GF-D8 (cell line): ENCODE data around the gene NPFF.
"Not testable (repeated sequence)": the region's sequence is repeated elsewhere in the genome, so short reads cannot be mapped to it uniquely, and the experiment has no call there.

Experiments
- DNase-seq: peaks from one replicate; lab custom pipeline; 2025; lab: John Stamatoyannopoulos, UW

Gene NPFF, protein sequence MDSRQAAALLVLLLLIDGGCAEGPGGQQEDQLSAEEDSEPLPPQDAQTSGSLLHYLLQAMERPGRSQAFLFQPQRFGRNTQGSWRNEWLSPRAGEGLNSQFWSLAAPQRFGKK

DNA sequence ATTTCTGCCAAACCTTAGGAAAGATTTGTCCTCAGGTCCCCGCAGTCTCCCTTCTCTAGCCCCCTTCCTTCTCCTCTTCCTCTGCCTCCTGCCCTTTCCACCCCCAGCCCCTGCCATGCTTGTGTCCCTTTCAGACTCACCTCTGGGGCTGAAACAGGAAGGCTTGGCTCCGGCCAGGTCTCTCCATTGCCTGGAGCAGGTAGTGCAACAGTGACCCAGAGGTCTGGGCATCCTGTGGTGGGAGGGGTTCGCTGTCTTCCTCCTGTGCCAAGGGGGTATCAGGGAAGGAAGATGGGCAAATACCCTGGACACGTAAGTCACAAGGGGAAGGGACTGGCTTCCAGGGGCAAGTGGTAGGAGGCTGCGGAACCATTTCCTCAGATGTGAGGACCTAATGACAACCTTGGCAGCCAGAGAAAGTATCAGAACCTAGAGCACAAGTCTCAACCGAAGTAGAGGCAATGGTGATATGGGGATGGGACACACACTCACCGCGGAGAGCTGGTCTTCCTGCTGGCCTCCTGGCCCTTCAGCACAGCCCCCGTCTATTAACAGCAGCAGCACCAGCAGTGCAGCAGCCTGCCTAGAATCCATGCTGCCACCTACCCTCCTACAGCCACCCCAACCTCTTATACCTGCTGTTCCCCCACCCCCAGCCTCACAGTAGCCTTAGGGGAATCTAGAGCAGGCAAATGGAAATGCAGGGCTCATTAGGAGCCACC lies at the start of gene NPFF:
Gene NPFF, minus strand, starts transcription at position 604 of the 722 bp plus-strand sequence. Its CDS starts 10 bp downstream, at position 594.
- no peak for DNase-seq

DNA sequence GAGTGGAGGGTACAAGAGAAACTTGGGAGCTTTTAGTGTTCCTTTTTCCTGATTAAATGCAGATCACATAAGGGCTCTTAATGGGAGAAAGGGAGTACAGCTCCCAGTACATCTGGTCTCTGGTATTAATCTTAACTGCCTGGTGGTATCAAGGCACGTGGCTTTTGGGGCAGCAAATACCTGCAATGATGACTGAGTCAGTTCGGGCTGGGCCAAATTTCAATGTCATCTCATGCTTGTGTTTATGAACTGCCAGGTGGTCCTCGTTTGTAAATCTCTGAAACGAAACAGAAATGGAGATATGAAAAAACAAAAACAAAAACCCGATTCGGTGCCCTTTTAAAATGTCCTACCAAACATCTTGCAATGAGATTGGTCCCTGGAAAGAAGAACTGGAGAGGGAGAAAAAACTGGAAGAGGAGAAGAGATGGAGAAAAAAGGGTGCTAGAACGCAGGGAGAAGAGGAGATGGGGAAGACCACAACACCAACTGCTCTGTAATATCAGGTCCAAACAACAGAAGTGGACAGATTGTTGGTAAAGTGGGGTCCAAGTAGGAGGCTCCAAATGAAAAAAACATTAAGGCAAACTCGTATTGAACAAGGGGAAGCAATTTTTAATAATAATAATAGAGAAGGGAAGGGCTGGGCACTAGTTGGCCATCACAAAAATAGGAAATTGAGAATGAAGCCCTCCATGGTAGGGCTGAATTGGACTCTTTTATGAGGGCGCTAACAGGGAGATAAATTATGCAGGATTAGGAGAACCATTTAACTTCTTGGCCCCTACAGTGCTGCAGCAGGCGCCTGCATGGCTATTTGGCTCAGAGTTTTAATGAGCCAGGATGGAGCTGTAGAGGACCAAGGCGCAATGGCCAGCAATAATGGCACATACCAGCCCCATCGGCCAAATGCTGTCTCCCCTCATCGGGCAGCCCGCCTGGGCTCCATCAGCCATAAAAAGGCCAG lies 45.4 kb upstream of the NPFF start:
- DNase-seq: no peak

DNA sequence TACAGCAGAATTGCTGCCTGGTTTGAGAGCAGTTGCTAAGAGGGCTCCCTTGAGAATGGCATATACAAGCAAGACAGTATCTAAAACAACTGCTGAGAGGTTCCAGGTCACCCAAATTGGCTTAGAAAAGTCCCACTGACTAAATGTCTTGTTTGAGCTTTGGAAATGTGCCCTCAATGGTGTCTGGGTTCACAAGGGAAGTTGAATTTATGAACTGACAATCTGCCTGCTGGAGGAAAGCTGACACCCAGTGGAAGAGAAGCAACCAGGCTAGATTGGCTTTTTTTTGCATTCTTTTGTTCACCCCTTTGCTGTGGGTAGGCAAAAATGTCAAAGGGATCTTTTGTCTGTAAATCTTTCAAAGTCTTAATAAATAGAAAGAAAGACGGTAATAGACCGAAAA lies 44.6 kb upstream of the NPFF start:
- DNase-seq: no peak

DNA sequence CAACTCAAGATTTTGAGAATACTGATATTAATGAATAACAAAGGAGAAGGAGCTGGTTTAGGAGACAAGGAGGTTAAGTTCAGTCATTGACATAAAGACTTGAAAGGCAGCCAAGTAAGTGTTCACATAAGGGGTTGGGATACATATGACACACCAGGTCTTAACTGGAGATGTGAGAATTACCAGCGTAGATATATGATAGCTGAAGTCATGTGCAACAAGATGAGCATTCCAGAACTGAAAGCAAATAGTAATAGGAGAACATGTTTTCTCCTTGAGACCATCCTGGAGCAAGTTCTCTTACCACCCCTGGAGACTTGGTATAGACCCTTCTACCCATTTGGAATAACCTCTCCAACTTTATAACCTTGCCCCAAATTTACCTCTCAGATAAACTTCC lies 43.3 kb upstream of the NPFF start:
- no peak for DNase-seq

DNA sequence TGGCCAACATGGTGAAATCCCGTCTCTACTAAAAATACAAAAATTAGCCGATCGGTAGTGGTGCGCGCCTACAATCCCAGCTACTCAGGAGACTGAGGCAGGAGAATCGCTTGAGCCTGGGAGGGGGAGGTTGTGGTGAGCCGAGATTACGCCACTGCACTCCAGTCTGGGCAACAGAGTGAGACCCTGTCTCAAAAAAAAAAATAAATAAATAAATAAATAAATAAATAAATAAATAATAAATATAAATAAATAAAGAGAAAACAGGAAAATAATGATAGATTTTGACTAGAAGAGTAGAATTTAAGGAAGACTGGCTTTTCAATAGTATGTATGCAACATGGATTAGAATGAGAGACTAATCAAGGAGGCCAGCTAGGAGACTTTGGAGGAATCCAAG lies 42.8 kb upstream of the NPFF start:
- not testable (repeated sequence) for DNase-seq

DNA sequence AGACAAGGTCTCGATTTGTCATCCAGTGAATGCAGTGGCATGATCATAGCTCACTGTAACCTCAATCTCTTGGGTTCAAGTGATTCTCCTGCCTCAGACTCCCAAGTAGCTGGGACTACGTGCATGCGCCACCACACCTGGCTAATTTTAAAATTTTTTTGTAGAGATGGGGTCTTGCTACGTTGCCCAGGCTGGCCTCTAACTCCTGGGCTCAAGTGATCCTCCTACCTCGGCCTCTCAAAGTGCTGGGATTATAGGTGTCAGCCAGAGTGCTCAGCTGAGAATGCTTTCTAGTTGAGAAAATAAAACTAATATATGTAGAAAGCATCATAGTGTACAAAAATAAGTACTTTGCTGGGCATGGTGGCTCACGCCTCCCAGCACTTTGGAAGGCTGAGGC lies 41.1 kb upstream of the NPFF start:
- DNase-seq: not testable (repeated sequence)

DNA sequence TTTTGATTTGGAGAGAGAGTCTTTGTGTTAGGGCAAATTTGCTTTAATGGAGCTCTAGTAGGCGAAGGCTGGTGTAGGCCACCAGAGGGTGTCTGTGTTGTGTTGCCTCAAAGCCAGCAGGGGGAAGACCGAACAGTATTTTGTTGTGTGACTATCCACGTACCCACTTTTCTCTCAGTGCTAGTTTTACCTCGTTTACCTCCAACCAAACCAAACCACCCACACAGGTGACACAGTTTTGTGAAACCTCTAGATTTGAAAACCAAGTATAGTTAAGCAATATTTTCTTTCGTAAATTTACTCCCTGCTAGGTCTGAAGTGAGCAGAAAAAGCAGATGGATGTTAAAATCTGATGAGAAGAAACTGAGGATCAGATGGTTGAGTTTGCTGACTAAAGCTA lies 36.3 kb upstream of the NPFF start:
- DNase-seq: peak; percentile 11

DNA sequence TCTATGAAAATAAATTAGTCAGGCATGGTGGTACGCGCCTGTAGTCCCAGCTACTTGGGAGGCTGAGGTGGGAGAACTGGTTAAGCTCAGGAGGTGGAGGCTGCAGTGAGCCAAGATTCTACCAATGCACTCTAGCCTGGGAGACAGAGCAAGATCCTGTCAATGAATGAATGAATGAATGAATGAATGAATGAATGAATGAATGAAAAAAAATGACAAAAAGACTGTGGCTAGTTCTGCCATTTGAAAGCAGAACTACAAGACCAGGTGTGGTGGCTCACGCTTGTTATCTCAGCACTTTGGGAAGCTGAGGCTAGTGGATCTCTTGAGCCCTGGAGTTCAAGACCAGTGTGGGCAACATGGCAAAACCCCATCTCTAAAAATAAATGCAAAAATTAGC lies 32.2 kb upstream of the NPFF start:
- no peak for DNase-seq

DNA sequence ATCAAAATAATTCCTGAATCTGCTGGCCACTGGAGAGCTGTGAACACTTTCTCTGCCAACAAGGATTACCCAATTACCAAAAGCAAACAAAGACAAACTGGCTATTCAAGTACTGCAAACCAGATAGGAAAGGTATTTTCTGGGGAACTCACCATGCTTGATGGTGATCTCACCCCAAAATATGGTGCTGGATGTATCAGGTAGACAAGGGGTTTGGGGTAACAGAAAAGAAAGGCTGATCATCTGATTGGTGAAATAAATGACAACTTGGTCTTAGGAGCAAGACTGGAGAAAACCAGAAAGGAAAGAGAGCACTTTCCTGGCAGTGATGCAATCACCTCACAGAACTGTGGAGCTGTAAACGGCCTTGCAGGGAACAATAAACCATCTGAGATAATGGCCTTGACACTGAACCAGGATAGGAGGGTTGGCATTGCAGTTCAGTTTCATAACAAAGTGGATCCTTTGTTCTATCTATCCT lies 31.0 kb upstream of the NPFF start:
- peak; percentile 29 for DNase-seq

DNA sequence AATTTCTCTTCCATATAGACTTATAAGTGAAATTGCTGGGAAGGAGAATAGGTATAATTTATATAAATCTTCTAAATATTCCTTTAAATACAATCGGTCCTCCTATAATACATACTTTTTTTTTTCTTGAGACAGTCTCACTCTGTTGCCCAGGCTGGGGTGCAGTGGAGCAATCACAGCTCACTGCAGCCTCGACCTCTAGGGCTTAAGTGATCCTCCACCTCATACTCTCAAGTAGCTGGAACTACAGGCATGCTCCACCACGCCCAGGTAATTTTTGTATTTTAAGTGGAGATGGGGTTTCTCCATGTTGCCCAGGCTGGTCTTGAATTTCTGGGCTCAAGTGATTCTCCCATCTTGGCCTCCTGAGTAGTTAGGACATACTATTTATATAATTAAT lies 29.7 kb upstream of the NPFF start:
- no peak for DNase-seq

DNA sequence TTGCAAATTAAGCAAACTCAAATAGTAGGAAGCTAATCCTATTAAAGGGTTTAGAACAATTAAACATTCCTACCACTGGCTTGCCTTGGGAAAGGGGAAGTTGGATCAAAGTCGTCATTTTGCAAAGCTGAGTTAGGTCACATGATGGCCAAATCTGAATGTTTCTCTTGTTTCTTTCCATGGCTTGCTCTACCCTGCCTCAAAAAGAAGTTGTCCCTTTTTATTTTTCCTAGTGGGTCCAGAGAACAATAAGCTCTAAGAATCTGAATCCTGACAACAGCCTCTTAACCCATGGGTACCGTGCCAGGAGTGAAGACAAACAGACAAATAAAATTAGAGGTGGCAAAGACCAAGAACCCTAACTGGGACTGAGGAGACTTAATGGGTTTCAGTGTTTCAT lies 26.2 kb upstream of the NPFF start:
- no peak for DNase-seq

DNA sequence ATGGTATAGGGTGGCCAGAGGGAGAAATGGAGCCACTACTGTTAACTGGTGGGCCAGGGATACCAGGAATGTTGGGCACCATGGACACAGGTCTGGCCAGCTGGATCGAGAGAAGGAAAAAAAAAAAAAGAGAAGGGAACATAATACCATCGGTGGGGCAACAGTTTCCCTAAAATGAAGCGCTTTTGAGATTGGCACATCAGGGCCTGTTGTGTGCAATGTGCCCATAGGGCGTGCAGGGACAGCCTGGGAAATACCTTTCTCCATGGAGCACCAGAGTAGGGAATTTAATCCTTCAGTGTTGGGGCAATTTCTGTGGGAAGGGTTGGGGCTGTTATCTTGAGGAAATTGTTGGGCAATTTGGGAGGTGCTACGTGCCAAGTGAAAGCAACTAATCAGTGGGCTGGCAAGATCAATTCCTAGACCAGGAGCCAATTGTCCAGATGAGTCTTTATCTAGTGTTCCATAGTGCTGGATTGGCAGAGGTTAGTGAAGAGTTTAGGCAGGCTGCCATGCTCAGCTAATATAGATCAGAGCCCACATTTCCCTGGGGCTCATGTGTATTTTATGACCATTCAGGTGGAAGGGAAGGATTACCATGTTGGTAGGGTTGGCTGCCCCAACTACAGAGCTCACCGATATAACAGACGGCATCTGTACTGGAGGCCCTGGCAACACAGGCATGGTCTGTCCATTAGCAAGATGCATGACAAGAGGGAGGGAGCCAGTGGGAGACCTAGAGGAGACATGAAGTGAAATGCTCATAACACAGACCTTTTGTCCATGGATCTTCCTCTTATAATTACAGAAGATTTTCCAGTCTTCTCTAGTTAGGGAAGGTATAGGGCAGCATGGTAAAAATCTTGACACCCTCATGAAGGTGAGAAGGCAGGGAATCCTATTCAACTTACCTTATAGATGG lies 25.5 kb upstream of the NPFF start:
- DNase-seq: no peak

DNA sequence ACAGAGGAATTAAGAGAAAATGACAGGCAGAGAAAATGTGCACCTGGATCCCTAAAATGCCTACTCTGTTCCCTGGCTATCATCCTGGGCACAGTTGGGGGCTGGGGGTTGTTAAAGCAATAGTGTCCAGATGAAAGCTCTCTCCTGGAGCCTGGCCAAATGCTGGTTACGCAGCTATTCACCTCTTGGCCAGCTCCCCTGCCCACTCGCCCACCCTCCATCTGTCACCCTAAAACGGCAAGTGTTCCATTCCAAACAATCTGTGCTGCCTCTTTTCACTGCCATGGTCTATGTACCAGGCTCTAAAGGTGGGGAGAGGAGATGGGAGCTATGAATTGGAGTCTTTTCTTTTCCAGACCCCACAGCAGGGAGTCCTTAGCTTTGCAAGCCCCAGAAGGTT lies 24.7 kb upstream of the NPFF start:
- no peak for DNase-seq

DNA sequence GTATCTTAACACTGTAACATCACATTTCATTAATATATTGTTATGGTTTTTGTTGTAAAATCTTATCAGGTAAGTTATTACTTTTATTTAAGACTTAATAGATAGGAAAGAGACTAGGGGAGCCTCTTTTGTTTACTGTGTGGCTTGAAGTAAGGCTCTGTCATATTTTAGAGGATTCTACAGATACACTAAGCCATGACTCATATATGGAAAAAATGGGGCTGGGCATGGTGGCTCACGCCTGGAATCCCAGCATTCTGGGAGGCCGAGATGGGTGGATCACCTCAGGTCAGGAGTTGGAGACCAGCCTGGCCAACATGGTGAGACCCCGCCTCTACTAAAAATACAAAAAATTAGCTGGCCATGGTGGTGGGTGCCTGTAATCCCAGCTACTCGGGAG lies 23.6 kb upstream of the NPFF start:
- DNase-seq: no peak

DNA sequence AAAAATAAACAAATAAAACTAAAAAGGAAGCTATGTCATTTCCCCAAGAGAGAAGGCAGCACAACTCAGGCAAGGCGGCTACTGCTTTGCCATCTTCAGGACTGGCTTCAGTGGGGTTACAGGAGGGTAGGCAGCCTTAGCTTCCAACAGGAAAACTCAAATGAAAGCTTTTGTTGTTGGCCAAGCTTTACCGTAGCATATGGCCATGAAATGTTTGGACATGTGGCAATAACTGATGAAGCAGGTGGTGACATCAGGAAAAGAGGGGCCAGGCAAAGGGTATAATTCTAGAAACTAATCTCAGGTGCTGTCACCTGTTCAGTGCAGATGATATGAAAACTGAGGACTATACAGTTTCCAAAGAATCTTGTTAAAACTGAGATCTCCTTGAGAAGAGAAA lies 22.8 kb upstream of the NPFF start:
- DNase-seq: no peak

DNA sequence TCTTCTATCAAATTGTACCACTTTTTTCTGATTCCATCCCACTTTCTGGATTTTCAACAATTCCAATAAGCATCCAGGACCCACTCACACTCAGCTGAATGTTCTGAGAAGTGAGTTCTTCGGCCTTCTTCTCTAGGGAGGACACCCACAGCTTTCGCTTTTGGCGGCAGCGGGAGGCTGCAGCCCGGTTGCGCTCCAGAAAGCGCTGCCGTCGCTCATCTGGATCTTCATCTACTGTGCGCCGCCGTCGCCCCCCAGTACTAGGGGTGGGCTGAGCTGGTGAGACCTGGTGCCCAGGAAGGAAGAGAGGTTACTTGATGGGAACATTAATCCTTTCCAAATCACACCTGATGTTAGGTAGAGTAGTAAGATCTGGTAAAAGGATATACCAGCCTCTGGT lies 17.2 kb upstream of the NPFF start:
- DNase-seq: no peak

DNA sequence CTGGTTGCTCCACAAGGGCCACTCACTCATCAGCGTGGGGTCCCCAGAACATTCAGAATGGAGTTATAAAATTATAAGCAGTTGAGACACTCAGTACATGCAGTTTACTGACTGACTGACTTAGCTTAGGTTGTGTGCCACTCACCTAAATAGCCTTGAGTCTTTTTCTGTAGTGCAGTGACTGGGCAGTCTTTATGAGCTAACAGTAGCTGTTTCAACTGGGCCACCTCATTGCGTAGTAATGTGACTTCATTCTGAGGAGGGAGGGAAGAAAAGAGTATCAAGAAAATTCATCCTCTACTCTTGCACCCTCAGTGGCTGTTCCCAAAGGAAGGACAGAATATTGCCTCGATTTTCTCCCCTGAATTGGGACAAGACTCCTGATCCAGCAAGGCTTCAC lies 15.8 kb upstream of the NPFF start:
- no peak for DNase-seq

DNA sequence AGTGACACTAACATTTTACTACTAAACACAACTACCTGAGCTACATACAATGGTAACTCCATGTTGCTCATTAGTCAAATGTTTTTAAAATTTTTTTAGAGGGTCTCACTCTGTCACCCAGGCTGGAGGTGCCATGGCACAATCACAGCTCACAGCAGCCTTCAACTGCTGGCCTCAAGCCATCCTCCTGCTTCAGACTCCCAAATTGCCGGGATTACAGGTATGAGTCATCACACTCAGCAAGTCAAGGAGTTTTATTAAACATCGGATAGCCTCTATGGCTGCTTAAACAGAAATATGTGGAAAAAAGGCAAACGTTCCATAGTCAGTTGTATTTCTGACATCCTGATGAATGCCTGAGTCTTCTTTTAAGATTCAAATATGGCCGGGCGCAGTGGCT lies 11.1 kb upstream of the NPFF start:
- DNase-seq: no peak

DNA sequence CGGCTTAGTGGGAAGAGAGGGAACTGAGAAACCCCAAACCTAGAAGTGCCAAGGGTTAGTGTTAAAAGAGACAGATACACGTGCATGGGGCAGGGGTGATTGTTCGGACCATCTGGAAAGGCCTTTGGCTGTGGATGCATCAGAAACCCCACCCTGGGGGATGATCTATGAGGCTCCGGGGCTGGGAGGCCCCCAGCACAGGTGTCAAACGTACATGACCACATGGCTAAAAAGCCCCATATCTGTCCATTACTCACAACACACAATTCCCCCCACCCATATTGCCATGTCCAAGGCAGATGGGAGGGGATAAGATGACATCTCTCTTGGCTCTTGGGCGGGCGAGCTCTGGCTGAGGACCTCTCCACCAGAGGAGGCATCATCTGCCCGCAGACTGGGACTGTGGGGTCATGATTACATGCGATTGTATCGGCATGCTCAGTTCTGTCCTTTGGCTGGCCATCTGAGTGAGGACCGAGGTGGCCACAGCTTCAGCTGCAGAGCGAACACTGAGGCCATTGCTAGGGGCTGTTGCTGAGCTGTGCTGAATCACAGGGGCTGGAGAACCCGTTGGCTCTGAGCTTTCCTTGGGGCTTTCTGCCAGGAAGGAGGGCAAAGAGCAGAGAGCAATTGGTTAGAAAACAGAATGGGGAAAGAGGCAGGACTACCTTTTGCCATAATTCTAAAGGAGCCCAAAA lies 9.6 kb upstream of the NPFF start:
- DNase-seq: no peak

DNA sequence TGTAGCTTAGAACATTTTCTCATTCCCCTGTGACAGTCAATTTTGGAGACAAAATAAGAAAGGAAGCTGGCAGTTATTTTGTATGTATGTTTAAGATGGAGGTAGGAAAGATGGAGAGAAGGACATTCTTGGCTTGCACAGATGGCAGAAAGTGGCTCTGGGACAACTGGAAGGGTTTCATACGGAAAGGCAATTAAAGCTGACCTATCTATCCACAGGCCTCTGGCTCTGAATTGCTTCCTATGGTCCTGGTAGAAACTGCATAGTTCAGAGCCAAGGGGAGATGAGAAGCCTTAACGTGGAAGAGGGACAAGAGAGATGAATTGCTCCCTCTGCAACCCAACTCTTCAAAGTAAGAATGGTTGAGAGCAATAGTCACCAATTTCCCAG lies 8.0 kb upstream of the NPFF start:
- no peak for DNase-seq

DNA sequence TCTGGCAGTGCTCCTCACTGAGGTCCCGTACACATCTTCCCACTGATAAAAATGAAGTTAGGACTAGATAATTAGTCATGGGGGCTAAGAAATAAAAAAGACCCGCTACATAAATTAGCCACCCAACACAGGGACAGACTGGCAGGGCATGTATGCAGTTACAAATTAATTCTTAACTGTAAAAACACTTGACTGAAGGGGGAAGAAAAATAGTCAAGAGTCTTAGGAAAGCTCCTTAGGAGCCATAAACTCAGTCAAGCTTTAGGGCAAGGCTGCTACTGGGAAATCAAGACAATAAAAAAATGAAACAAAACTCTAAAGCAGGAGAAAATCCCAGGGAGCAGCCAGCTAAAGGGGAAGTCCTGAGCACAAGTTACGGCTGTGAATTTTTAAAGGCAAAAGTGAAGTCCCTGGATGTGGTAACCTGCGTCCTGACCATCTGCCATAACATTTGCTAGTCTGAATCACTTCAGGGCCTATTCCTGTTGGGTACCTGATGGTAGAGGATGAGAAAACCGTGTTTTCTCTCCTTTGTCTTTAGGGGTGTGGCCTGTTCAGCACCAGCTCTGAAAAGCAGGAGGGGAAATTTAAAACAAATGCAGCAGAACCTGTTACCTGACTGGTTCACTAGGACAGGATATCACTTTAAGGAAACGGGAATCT lies 7.5 kb upstream of the NPFF start:
- DNase-seq: no peak
